Osteoblast (primary cell): Measurements from ENCODE around the gene ESPL1. TPM values are rescaled to one million over a fixed set of nuclear protein-coding genes. Genes with fewer than 3 reads are reported as not detected.
A peak's percentile ranks its signal among the peaks of the same experiment; 100 is the strongest.

Experiments
- DNase-seq: peaks from one replicate; pipeline ENCODE4 v3.0.0; 2011; ENCODE audit warnings: low spot score, mixed read lengths; ENCODE audit not compliant: insufficient read length; ENCODE audit errors: missing footprints
- H2AFZ ChIP-seq: 2 replicates; pipeline ENCODE4 v1.6.0; 2011; ENCODE audit warnings: mild to moderate bottlenecking, low read length
- H3K27ac ChIP-seq: 2 replicates; pipeline ENCODE4 v1.5.1; 2011; ENCODE audit warnings: mild to moderate bottlenecking, low read depth, low read length, moderate library complexity
- H3K27me3 ChIP-seq: 2 replicates; pipeline ENCODE4 v1.6.0; 2012; ENCODE audit warnings: mild to moderate bottlenecking, control low read depth, inconsistent platforms, low read length, moderate library complexity; ENCODE audit not compliant: insufficient read depth
- H3K36me3 ChIP-seq: 2 replicates; pipeline ENCODE4 v1.5.1; 2011; ENCODE audit warnings: mild to moderate bottlenecking, low read length, control low read depth, moderate library complexity; ENCODE audit not compliant: insufficient read depth
- H3K4me1 ChIP-seq: 2 replicates; pipeline ENCODE4 v1.5.1; 2011; ENCODE audit warnings: mild to moderate bottlenecking, low read length, control low read depth, moderate library complexity; ENCODE audit not compliant: insufficient read depth
- H3K4me2 ChIP-seq: 2 replicates; pipeline ENCODE4 v1.6.0; 2011; ENCODE audit warnings: mild to moderate bottlenecking, low read length; ENCODE audit not compliant: insufficient read depth
- H3K4me3 ChIP-seq: fragments of 200-600 bp; sonication (generic); 3 replicates; pipeline ENCODE4 v1.5.1; 2012; ENCODE audit warnings: mild to moderate bottlenecking, low read length, inconsistent platforms; ENCODE audit not compliant: insufficient read depth
- H3K79me2 ChIP-seq: 2 replicates; pipeline ENCODE4 v1.6.0; 2012; ENCODE audit warnings: mild to moderate bottlenecking, low read length, control low read depth, inconsistent platforms; ENCODE audit not compliant: insufficient read depth
- H3K9me3 ChIP-seq: 2 replicates; pipeline ENCODE4 v1.5.1; 2011; ENCODE audit warnings: low read depth, low read length, control low read depth
- H4K20me1 ChIP-seq: 2 replicates; pipeline ENCODE4 v1.6.0; 2012; ENCODE audit warnings: mild to moderate bottlenecking, low read length, control low read depth; ENCODE audit not compliant: insufficient read depth
- CTCF ChIP-seq: IDR thresholded peaks from 2 replicates; pipeline ENCODE4 v1.5.1; 2011; ENCODE audit warnings: mild to moderate bottlenecking, low read depth, low read length, moderate library complexity; ENCODE audit errors: extremely low read depth
- total RNA-seq: library from RNA; depleted of rRNA; stranded (reverse); fragments of >200 nt; gene quantifications from 2 replicates; pipeline ENCODE4 v1.2.3, GENCODE V29; 2012

Gene ESPL1
- total RNA-seq, 1 donor, result 0.72 TPM

- peak overlapping the region; percentile 99 for H3K4me2 ChIP-seq
- peak overlapping the region; percentile 89 for H3K4me3 ChIP-seq
- no peaks in the 10 kb centered on the region for H3K9me3 ChIP-seq
- TF ChIP-seq CTCF, result no peak
- peak overlapping the region; percentile 71 for H2AFZ ChIP-seq
- H3K27ac ChIP-seq, result peak overlapping the region; percentile 93
- H3K27me3 ChIP-seq, result no peaks in the 10 kb centered on the region
- H3K4me1 ChIP-seq, result peaks cover 67% of the 10 kb centered on the region
- peak; percentile 98 for DNase-seq
- peaks cover 5% of the 10 kb centered on the region for H3K36me3 ChIP-seq
- H4K20me1 ChIP-seq, result no peaks in the 10 kb centered on the region
- peaks cover 46% of the 10 kb centered on the region for H3K79me2 ChIP-seq
These were observed 48.0 kb upstream of the ESPL1 start for GRCh38 chr12:53219956-53220693.

GRCh38 chr12:53220694-53221202, 47.4 kb upstream of the ESPL1 start:
- Histone ChIP-seq H3K27me3 (no peaks in the 10 kb centered on the region), H3K4me2 (peak overlapping the region; percentile 99), H3K4me3 (peak overlapping the region; percentile 89), H3K4me1 (peaks cover 70% of the 10 kb centered on the region), H3K79me2 (peaks cover 40% of the 10 kb centered on the region), H2AFZ (peak overlapping the region; percentile 71), H3K36me3 (no peaks in the 10 kb centered on the region), H3K27ac (peak overlapping the region; percentile 85), H3K9me3 (no peaks in the 10 kb centered on the region), H4K20me1 (no peaks in the 10 kb centered on the region)
- no peak for TF ChIP-seq CTCF
- DNase-seq, result peak; percentile 100

GRCh38 chr12:53221203-53222080, 46.7 kb upstream of the ESPL1 start:
- Histone ChIP-seq H3K36me3 (no peaks in the 10 kb centered on the region), H3K4me1 (peaks cover 64% of the 10 kb centered on the region), H3K4me2 (peak overlapping the region; percentile 99), H3K4me3 (peak overlapping the region; percentile 89), H3K27me3 (no peaks in the 10 kb centered on the region), H3K27ac (peak overlapping the region; percentile 85), H3K79me2 (peaks cover 33% of the 10 kb centered on the region), H2AFZ (peak overlapping the region; percentile 52), H4K20me1 (no peaks in the 10 kb centered on the region), H3K9me3 (no peaks in the 10 kb centered on the region)
- no peak for TF ChIP-seq CTCF
- peak; percentile 97 for DNase-seq
